Measurements from ENCODE around the gene RNF20.
A peak's percentile ranks its signal among the peaks of the same experiment; 100 is the strongest.
"Not testable (repeated sequence)": the region's sequence is repeated elsewhere in the genome, so short reads cannot be mapped to it uniquely, and the experiment has no call there.

RNF20 gene, protein sequence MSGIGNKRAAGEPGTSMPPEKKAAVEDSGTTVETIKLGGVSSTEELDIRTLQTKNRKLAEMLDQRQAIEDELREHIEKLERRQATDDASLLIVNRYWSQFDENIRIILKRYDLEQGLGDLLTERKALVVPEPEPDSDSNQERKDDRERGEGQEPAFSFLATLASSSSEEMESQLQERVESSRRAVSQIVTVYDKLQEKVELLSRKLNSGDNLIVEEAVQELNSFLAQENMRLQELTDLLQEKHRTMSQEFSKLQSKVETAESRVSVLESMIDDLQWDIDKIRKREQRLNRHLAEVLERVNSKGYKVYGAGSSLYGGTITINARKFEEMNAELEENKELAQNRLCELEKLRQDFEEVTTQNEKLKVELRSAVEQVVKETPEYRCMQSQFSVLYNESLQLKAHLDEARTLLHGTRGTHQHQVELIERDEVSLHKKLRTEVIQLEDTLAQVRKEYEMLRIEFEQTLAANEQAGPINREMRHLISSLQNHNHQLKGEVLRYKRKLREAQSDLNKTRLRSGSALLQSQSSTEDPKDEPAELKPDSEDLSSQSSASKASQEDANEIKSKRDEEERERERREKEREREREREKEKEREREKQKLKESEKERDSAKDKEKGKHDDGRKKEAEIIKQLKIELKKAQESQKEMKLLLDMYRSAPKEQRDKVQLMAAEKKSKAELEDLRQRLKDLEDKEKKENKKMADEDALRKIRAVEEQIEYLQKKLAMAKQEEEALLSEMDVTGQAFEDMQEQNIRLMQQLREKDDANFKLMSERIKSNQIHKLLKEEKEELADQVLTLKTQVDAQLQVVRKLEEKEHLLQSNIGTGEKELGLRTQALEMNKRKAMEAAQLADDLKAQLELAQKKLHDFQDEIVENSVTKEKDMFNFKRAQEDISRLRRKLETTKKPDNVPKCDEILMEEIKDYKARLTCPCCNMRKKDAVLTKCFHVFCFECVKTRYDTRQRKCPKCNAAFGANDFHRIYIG

GRCh38 chr9:101533334-101534204, at the start of gene RNF20:
TSS of gene RNF20 (plus strand) at chr9:101533853. CDS start at chr9:101535424, 1,571 bp downstream.
- peak; percentile 99 to 100 for DNase-seq (ENCODE audit: low read depth in 2 of 2, low spot score in 1 of 2)

DNA sequence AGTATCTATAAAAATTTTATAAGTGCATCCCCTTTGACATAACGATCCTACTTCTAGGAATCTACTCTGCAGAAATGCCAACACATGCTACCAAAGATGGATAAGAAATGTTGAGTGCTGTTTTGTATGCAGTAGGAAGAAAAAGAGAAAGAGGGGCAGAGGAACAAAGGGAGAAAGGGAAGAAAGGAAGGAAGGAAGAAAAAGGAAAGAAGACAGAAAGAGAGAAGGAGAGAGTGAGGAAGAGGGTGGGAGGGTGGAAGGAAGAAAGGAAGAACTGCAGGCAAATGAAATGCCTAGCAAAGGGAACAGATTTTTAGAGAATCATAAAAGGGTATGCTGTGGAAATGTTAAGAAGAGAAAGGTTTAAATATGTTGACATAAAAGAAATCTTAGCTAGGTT, 49.6 kb upstream of the RNF20 start:
- DNase-seq (ENCODE audit: low read depth in 2 of 2, low spot score in 1 of 2), result no peak

- DNase-seq (ENCODE audit: low read depth in 2 of 2, low spot score in 1 of 2), result no peak
These were observed 47.5 kb upstream of the RNF20 start for GRCh38 chr9:101485924-101486692.

GRCh38 chr9:101486693-101487442, 46.8 kb upstream of the RNF20 start:
- DNase-seq (ENCODE audit: low read depth in 2 of 2, low spot score in 1 of 2), result no peak

- DNase-seq (ENCODE audit: low read depth in 2 of 2, low spot score in 1 of 2), result no peak
These were observed 46.2 kb upstream of the RNF20 start for GRCh38 chr9:101487443-101487840.

DNA sequence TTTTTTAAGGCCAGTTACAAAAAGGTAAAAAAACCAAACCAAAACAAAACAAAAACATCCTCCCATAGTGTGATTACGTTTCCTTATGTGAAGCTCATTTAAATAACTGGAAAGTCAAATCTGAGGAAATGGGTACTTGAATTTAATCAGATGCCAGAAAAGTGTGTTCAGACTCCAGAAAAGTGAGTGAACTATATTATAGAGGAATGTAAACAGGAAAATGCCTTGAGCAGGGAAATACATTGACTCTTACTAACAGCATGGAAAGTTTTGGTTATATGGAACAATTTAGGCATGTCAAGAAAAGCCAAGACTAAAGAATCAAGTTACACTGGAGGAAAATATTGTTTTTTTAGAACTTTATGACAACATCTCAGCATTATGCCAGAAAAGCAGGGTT, 37.8 kb upstream of the RNF20 start:
- no peak for DNase-seq (ENCODE audit: low read depth in 2 of 2, low spot score in 1 of 2)

GRCh38 chr9:101498323-101498722, 35.3 kb upstream of the RNF20 start:
- no peak for DNase-seq (ENCODE audit: low read depth in 2 of 2, low spot score in 1 of 2)

GRCh38 chr9:101504188-101504587, 29.5 kb upstream of the RNF20 start:
- DNase-seq (ENCODE audit: low read depth in 2 of 2, low spot score in 1 of 2), result no peak

DNA sequence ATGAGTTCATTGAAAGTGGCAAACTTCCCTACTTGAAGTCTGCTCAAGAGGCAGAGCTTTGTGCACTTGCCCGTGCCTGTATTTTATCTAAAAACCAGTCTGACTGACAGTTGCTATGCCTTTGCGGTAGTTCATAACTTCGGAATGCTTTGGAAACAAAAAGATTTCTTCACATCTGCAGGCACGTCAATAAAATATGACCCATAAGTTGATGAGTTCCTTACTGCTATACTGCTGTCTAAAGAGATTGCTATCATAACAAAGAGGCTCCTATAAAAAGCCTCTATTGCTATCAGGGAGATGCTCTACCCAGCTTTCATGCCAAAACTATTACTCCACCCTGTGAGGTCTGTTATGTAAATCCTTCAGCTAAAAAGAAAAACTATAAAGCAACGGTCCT, 25.4 kb upstream of the RNF20 start:
- no peak for DNase-seq (ENCODE audit: low read depth in 2 of 2, low spot score in 1 of 2)

DNA sequence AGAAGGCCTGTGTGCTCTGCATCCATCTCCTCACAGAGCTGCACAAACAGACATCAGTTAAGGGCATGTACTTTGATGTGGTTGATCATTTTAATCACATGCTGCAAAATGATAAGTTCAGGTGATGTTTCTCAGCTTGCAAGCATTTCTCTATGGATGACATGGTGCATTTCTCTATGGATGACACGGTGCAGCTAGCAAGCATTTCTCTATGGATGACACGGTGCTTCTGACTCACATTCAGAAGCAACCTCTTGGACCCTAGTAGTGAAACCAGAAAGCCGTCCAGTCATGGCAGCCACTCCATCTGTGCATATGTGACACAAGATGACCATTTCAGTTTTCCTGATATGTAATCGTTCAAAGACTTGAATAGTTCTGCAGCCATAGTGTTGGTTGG, 24.1 kb upstream of the RNF20 start:
- DNase-seq (ENCODE audit: low read depth in 2 of 2, low spot score in 1 of 2), result no peak

- DNase-seq (ENCODE audit: low read depth in 2 of 2, low spot score in 1 of 2), result no peak
These were observed 23.2 kb upstream of the RNF20 start for GRCh38 chr9:101510459-101510858.

DNA sequence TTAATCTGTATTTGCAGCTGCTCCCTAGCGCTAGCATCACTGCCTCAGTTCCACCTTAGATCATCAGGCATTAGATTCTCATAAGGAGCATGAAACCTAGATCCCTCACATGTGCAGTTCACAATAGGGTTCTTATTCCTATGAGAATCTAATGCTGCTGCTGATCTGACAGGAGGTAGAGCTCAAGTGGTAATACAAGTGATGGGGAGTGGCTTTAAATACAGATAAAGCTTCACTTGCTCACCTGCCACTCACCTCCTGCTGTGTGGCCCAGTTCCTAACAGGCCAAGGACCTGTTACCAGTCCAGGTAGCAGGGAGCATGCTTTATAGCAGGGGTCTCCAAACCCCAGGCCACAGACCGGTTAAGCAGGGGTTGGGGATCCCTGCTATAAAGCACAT, 22.6 kb upstream of the RNF20 start:
- no peak for DNase-seq (ENCODE audit: low read depth in 2 of 2, low spot score in 1 of 2)

DNA sequence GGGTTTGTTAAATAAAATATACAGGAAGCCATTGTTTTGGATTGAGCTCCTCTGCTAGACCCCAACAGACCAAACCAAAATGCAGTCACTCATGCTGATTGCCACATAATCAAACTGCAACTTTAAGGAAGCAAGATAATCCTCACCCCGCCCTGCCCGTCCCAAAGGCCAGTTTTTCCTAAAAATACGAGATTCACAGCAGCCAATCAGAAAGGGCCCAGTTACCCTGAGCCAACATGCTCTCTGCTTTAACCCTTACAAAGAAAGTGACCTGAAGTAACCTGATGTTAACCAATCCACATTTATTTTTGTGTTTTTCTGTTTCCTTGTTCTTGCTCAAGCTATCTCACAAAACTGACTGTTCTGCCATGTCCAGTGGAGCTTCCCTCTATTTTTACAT, 21.5 kb upstream of the RNF20 start:
- no peak for DNase-seq (ENCODE audit: low read depth in 2 of 2, low spot score in 1 of 2)

- DNase-seq (ENCODE audit: low read depth in 2 of 2, low spot score in 1 of 2), result no peak
These were observed 20.3 kb upstream of the RNF20 start for GRCh38 chr9:101513351-101513750.

DNA sequence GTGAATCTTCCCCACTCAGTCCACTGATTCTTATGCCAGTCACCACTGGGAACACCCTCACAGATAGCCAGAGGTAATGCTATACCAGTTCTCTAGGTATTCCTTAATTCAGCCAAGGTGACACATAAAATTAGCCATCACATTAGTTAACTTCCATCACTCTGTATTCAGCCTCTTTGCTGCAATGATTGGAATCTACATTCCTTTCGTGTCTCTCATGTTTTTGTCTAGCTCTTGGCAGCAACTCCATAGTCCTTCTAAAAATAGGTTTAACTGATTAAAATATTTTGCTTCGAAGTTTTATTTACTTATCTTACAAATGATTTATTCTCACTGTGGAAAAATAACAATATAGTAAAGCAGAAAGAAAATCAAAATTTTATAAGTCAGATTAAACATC, 19.6 kb upstream of the RNF20 start:
- DNase-seq (ENCODE audit: low read depth in 2 of 2, low spot score in 1 of 2), result no peak

- DNase-seq (ENCODE audit: low read depth in 2 of 2, low spot score in 1 of 2), result no peak
These were observed 17.0 kb upstream of the RNF20 start for GRCh38 chr9:101516655-101517054.

DNA sequence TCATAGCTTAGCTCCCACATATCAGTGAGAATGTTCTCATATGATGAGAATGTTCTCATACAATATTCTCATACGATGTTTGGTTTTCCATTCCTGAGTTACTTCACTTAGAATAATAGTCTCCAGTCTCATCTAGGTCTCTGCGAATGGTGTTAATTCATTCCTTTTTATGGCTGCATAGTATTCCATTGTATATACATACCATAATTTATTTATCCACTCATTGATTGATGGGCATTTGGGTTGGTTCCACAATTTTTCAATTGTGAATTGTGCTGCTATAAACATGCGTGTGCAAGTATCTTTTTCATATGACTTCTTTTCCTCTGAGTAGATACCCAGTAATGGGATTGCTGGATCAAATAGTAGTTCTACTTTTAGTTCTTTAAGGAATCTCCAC, 15.2 kb upstream of the RNF20 start:
- not testable (repeated sequence) for DNase-seq (ENCODE audit: low read depth in 2 of 2, low spot score in 1 of 2)

GRCh38 chr9:101524371-101524770, 9.3 kb upstream of the RNF20 start:
- DNase-seq (ENCODE audit: low read depth in 2 of 2, low spot score in 1 of 2), result no peak

DNA sequence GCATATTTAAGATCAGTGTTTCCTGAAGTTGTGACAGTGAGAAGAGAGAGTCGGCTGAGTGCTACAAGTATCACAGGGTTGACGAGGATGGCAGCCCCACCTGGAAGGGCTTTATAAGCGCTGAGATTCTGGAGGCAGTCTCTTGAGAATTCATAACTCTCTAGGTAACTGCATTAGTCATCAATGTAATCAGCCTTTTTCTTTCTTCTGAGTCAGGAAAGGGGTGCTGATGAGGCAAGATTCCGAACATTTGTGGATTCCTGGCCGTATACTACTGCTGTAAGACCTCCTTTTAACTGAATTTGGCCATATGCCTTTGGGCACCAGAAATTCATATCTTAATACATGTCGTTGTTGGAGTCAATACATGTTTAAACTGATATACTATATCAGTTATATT, 6.6 kb upstream of the RNF20 start:
- no peak for DNase-seq (ENCODE audit: low read depth in 2 of 2, low spot score in 1 of 2)

- no peak for DNase-seq (ENCODE audit: low read depth in 2 of 2, low spot score in 1 of 2)
These were observed 5.6 kb upstream of the RNF20 start for GRCh38 chr9:101528015-101528414.
